Measurements from ENCODE around the gene CPED1. TPM values are rescaled to one million over a fixed set of nuclear protein-coding genes. Genes with fewer than 3 reads are reported as not detected.

The CPED1 gene
- total RNA-seq, 1 experiment from 2014 or later: 0.13 TPM

DNA sequence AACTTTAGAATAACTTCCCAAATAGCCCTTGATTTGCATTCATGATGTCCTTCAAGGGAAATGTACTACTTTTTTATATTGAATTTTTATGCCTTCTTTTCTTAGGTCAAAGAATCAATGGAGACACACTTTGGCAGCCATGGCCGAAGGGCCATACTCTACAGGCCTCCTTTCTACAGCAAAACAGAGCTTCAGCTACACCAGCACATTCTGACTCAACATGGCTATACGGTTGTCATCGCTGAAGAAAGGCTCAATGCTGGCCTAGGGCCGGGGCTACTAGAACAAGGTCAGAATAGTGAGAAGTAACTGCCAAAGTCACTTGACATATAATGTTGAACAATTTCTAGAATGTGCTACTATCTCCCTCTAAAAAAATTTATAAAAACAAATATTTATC, 27.0 kb downstream of the CPED1 start:
- no peaks in the 10 kb centered on the region for H3K36me3 Mint-ChIP-seq (ENCODE audit: insufficient read depth in 1 of 3, low read depth in 3 of 3)
- no peak overlapping the region for H3K18ac ChIP-seq (ENCODE audit: insufficient read length, low read depth, low read length)
- H3K4me3 Mint-ChIP-seq: no peak overlapping the region
- H2BK15ac ChIP-seq (ENCODE audit: low read depth, low read length): no peak overlapping the region
- H3K27ac Mint-ChIP-seq: no peak overlapping the region
- no peak overlapping the region for H3K4ac ChIP-seq (ENCODE audit: low read depth, low read length)
- no peak overlapping the region for H2BK20ac ChIP-seq (ENCODE audit: low read depth, low read length, poor library complexity, severe bottlenecking)
- TF ChIP-seq CTCF (conservative IDR thresholded peaks at IDR 0.05): no peak
- no peak overlapping the region for H2BK5ac ChIP-seq (ENCODE audit: insufficient read length, low read length)
- no peaks in the 10 kb centered on the region for H4K20me1 ChIP-seq (ENCODE audit: control insufficient read depth, insufficient read depth, insufficient read length)
- H3K27ac ChIP-seq (ENCODE audit: insufficient read length, low read depth, low read length): no peak overlapping the region
- no peak overlapping the region for H4K91ac ChIP-seq (ENCODE audit: insufficient read length, low read depth, low read length)
- no peak overlapping the region for H3T11ph ChIP-seq (ENCODE audit: low read length)
- H3K9me3 ChIP-seq (ENCODE audit: control insufficient read depth, low read depth, low read length): no peaks in the 10 kb centered on the region
- no peaks in the 10 kb centered on the region for H3K23me2 ChIP-seq (ENCODE audit: insufficient read length, low read depth, low read length, poor library complexity, severe bottlenecking)
- H3K9me3 Mint-ChIP-seq: no peaks in the 10 kb centered on the region
- H3K56ac ChIP-seq (ENCODE audit: insufficient read length, low read depth, low read length): no peak overlapping the region
- H2AFZ ChIP-seq (ENCODE audit: low read length): no peak overlapping the region
- no peak overlapping the region for H4K5ac ChIP-seq (ENCODE audit: insufficient read length, low read depth, low read length)
- WGBS (ENCODE audit: extremely low coverage, insufficient read length, low lambda C conversion rate): no CpG with 5 or more reads among the region's 4 CpGs
- no peak overlapping the region for H2AK5ac ChIP-seq (ENCODE audit: insufficient read length, low read length)
- no peak overlapping the region for H2BK12ac ChIP-seq (ENCODE audit: insufficient read length, low read depth, low read length)
- no peak for DNase-seq
- H3K9ac ChIP-seq (ENCODE audit: extremely low read depth, insufficient read length, low read length): no peak overlapping the region
- no peaks in the 10 kb centered on the region for H3K27me3 ChIP-seq (ENCODE audit: insufficient read depth, low read length)
- no peak overlapping the region for H3K14ac ChIP-seq (ENCODE audit: insufficient read depth, low read length)
- H3K79me2 ChIP-seq (ENCODE audit: insufficient read depth, low read length): no peaks in the 10 kb centered on the region
- no peak overlapping the region for H3K4me2 ChIP-seq (ENCODE audit: insufficient read depth, insufficient read length, low read length)
- no peak overlapping the region for H4K8ac ChIP-seq (replicated peaks; ENCODE audit: insufficient read length, low read depth, low read length)
- H3K23ac ChIP-seq (ENCODE audit: insufficient read length, low read depth, low read length): no peak overlapping the region
- H3K27me3 Mint-ChIP-seq (ENCODE audit: low read depth): no peaks in the 10 kb centered on the region
- H3K79me1 ChIP-seq (ENCODE audit: insufficient read depth, low read depth, low read length, poor library complexity, severe bottlenecking): no peaks in the 10 kb centered on the region
- H3K4me1 ChIP-seq (ENCODE audit: insufficient read depth, low read length): no peaks in the 10 kb centered on the region
- no peaks in the 10 kb centered on the region for H3K4me1 Mint-ChIP-seq
- H2BK120ac ChIP-seq (ENCODE audit: low read depth, low read length, poor library complexity, severe bottlenecking): no peak overlapping the region

All from H9 (cell line).